DOHH2 (cell line): ENCODE measurements around the gene CEP152.
"Not testable (repeated sequence)": the region's sequence is repeated elsewhere in the genome, so short reads cannot be mapped to it uniquely, and the experiment has no call there.

Experiments
- H3F3A ChIP-seq: fragments of 200-600 bp; sonication (generic), shearing (Covaris generic); 2 replicates; pipeline ENCODE4 v1.6.0; 2016; ENCODE audit warnings: antibody characterized with exemption, mild to moderate bottlenecking; ENCODE audit not compliant: control insufficient read depth, insufficient read depth
- H3K27ac ChIP-seq: fragments of 200-600 bp; sonication (generic); 2 replicates; pipeline ENCODE4 v1.5.1; 2014; ENCODE audit warnings: low read depth, mild to moderate bottlenecking, low read length, moderate library complexity
- H3K27me3 ChIP-seq: fragments of 200-600 bp; sonication (generic); 2 replicates; pipeline ENCODE4 v1.6.1; 2014; ENCODE audit warnings: mild to moderate bottlenecking, low read length, mixed read lengths; ENCODE audit not compliant: control insufficient read depth
- H3K36me3 ChIP-seq: fragments of 200-600 bp; sonication (generic); 2 replicates; pipeline ENCODE4 v1.6.1; 2014; ENCODE audit warnings: mild to moderate bottlenecking, low read length, moderate library complexity, mixed read lengths; ENCODE audit not compliant: control insufficient read depth
- H3K4me1 ChIP-seq: fragments of 200-600 bp; sonication (generic); 2 replicates; pipeline ENCODE4 v1.6.1; 2014; ENCODE audit warnings: mild to moderate bottlenecking, low read length, mixed read lengths; ENCODE audit not compliant: control insufficient read depth
- H3K4me2 ChIP-seq: fragments of 200-600 bp; sonication (generic); 2 replicates; pipeline ENCODE4 v1.6.0; 2014; ENCODE audit warnings: mild to moderate bottlenecking, low read length, moderate library complexity
- H3K4me3 ChIP-seq: fragments of 200-600 bp; sonication (generic); 2 replicates; pipeline ENCODE4 v1.5.1; 2014; ENCODE audit warnings: mild to moderate bottlenecking, low read length, mixed read lengths
- H3K79me2 ChIP-seq: fragments of 200-600 bp; sonication (generic); 2 replicates; pipeline ENCODE4 v1.6.1; 2014; ENCODE audit warnings: mild to moderate bottlenecking, low read length, mixed read lengths; ENCODE audit not compliant: control insufficient read depth
- H3K9me2 ChIP-seq: fragments of 200-600 bp; sonication (generic); replicated peaks from 2 replicates; pipeline ENCODE4 v1.6.1; 2014; ENCODE audit warnings: mild to moderate bottlenecking, low read length, mixed read lengths; ENCODE audit not compliant: control insufficient read depth
- H3K9me3 ChIP-seq: fragments of 200-600 bp; sonication (generic); 2 replicates; pipeline ENCODE4 v1.6.1; 2014; ENCODE audit warnings: antibody characterized with exemption, low read length, mixed read lengths; ENCODE audit not compliant: control insufficient read depth, insufficient read depth
- H4K20me1 ChIP-seq: fragments of 200-600 bp; sonication (generic); 2 replicates; pipeline ENCODE4 v1.6.0; 2014; ENCODE audit warnings: low read depth, mild to moderate bottlenecking, antibody characterized with exemption, low read length, moderate library complexity; ENCODE audit not compliant: control insufficient read depth, insufficient read depth
- CTCF ChIP-seq: fragments of 200-600 bp; sonication (generic); IDR thresholded peaks from one replicate; pipeline ENCODE4 v1.5.1; 2014; ENCODE audit warnings: antibody characterized with exemption, mild to moderate bottlenecking, low read depth, low read length; ENCODE audit not compliant: poor library complexity, severe bottlenecking
- EZH2phosphoT487 ChIP-seq: fragments of 200-600 bp; sonication (generic); IDR thresholded peaks from 2 replicates; pipeline ENCODE4 v1.6.1; 2017; ENCODE audit warnings: borderline replicate concordance, mild to moderate bottlenecking, antibody characterized with exemption, low read length, moderate library complexity, mixed read lengths

CEP152 gene

GRCh38 chr15:48856942-48857341, 46.1 kb upstream of the CEP152 start:
- Histone ChIP-seq H3K4me3 (no peak overlapping the region), H3K27ac (no peak overlapping the region)

GRCh38 chr15:48855501-48856440, 44.9 kb upstream of the CEP152 start:
- Histone ChIP-seq H3K27me3 (peaks cover 22% of the 10 kb centered on the region), H3K9me2 (no peaks in the 10 kb centered on the region), H3K36me3 (no peaks in the 10 kb centered on the region), H3K4me2 (no peak overlapping the region), H3K4me3 (no peak overlapping the region), H3K4me1 (no peaks in the 10 kb centered on the region), H4K20me1 (no peaks in the 10 kb centered on the region), H3K9me3 (no peaks in the 10 kb centered on the region), H3K79me2 (no peaks in the 10 kb centered on the region), H3F3A (no peaks in the 10 kb centered on the region), H3K27ac (no peak overlapping the region)
- no peak for TF ChIP-seq EZH2phosphoT487
- peak; percentile 13 for TF ChIP-seq CTCF

More at GRCh38 chr15:48856942-48857341, 46.1 kb upstream of the CEP152 start:
- Histone ChIP-seq H3K27me3 (peaks cover 18% of the 10 kb centered on the region), H3K4me1 (no peaks in the 10 kb centered on the region), H3F3A (no peaks in the 10 kb centered on the region), H3K79me2 (no peaks in the 10 kb centered on the region), H3K36me3 (no peaks in the 10 kb centered on the region), H3K9me3 (no peaks in the 10 kb centered on the region), H3K4me2 (no peak overlapping the region), H3K9me2 (no peaks in the 10 kb centered on the region), H4K20me1 (no peaks in the 10 kb centered on the region)
- TF ChIP-seq CTCF (no peak), EZH2phosphoT487 (no peak)

GRCh38 chr15:48854434-48854833, 43.6 kb upstream of the CEP152 start:
- not testable (repeated sequence) for H3K4me3 ChIP-seq

GRCh38 chr15:48851956-48852355, 41.1 kb upstream of the CEP152 start:
- Histone ChIP-seq H3K9me3 (no peaks in the 10 kb centered on the region), H3K9me2 (no peaks in the 10 kb centered on the region), H3F3A (no peaks in the 10 kb centered on the region), H3K27me3 (peaks cover 13% of the 10 kb centered on the region), H3K27ac (no peak overlapping the region), H3K4me3 (no peak overlapping the region), H3K36me3 (no peaks in the 10 kb centered on the region), H3K4me2 (no peak overlapping the region), H3K4me1 (no peaks in the 10 kb centered on the region), H4K20me1 (no peaks in the 10 kb centered on the region), H3K79me2 (no peaks in the 10 kb centered on the region)
- TF ChIP-seq CTCF (no peak), EZH2phosphoT487 (no peak)

More at GRCh38 chr15:48854434-48854833, 43.6 kb upstream of the CEP152 start:
- H3K9me2 ChIP-seq, H3K4me1 ChIP-seq, H3K9me3 ChIP-seq, H3K27ac ChIP-seq, H4K20me1 ChIP-seq, H3K79me2 ChIP-seq, H3F3A ChIP-seq, H3K36me3 ChIP-seq, H3K4me2 ChIP-seq: not testable (repeated sequence)
- peaks cover 22% of the 10 kb centered on the region for H3K27me3 ChIP-seq
